GM12891 (cell line): ENCODE results near the gene TMEM139.

Source experiments
- PAX5 ChIP-seq: IDR thresholded peaks from 2 replicates; pipeline ENCODE4 v1.6.1; 2011; ENCODE audit warnings: low read length, moderate library complexity, mild to moderate bottlenecking; ENCODE audit not compliant: insufficient read depth, severe bottlenecking
- POLR2A ChIP-seq: IDR thresholded peaks from 2 replicates; pipeline ENCODE4 v1.6.1; 2011; ENCODE audit warnings: low read depth, low read length, control low read depth

DNA sequence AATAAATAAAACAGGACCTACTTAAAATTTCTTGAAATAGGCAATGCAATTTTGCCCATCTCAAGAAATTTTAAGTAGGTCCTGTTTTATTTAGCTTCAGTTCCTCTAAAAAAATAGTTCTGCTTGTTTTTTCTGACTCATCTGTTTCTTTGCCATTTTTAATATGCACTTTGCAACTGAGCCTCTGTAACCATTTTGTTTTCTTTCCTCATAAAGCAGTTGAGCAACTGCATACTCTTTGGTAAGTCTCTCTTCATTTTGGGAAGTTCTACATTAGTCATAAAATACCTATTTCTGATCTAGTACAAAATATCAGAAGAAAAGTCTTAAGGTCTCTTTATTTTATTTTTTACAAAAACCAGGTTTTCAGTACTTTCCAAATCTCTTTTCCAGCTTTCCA, 44.9 kb upstream of the TMEM139 start:
- TF ChIP-seq POLR2A (no peak), PAX5 (no peak)
